ENCODE data around the gene MSI2.

DNA sequence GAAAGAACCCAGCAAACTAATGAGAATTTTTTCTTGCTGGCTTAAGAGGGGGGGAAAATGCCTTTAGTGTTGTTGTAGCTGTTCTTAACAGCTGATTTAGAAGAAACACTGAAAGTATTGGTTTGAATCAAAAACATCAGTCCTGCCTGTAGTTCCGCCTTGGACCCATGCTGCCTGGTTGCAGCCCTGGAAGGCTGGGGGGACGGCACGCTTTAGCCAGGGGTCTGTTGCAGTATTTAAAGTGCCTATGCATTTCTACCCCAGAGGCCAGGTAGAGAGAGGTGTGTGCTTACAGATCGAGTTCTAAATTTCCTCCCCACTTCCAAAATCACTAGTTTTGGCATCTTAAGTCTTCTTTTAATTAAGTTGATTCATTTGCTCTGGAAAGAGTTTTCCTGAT lies 286.9 kb downstream of the MSI2 start:
- TF ChIP-seq, protein P1, sequence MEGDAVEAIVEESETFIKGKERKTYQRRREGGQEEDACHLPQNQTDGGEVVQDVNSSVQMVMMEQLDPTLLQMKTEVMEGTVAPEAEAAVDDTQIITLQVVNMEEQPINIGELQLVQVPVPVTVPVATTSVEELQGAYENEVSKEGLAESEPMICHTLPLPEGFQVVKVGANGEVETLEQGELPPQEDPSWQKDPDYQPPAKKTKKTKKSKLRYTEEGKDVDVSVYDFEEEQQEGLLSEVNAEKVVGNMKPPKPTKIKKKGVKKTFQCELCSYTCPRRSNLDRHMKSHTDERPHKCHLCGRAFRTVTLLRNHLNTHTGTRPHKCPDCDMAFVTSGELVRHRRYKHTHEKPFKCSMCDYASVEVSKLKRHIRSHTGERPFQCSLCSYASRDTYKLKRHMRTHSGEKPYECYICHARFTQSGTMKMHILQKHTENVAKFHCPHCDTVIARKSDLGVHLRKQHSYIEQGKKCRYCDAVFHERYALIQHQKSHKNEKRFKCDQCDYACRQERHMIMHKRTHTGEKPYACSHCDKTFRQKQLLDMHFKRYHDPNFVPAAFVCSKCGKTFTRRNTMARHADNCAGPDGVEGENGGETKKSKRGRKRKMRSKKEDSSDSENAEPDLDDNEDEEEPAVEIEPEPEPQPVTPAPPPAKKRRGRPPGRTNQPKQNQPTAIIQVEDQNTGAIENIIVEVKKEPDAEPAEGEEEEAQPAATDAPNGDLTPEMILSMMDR (IDR thresholded peaks at IDR 0.05), result no peak
- no peak for TF ChIP-seq POLR2A (IDR thresholded peaks at IDR 0.05)
- no peak for TF ChIP-seq POLR2AphosphoS5 (IDR thresholded peaks at IDR 0.05)
